A172 (cell line): ENCODE data around the gene PLEKHM2. TPM values are rescaled to one million over a fixed set of nuclear protein-coding genes. Genes with fewer than 3 reads are reported as not detected.

Source experiments
- DNase-seq: peaks from one replicate; pipeline ENCODE4 v3.0.0-alpha.2; 2015; ENCODE audit warnings: low spot score
- total RNA-seq: library from RNA; depleted of rRNA; stranded (reverse); fragments of >200 nt; shearing (Covaris generic); gene quantifications from 2 replicates; pipeline ENCODE4 v1.2.3, GENCODE V29; 2014

The PLEKHM2 gene
- total RNA-seq, 1 experiment from 2014 or later: 22.2 TPM

- no peak for DNase-seq
These were observed 17.7 kb downstream of the PLEKHM2 start for GRCh38 chr1:15701784-15702183.

GRCh38 chr1:15702722-15703550 is 18.8 kb downstream of the PLEKHM2 start:
- DNase-seq: no peak

- peak; percentile 75 for DNase-seq
These were observed 19.4 kb downstream of the PLEKHM2 start for GRCh38 chr1:15703562-15703961.

GRCh38 chr1:15704526-15705183 is 20.5 kb downstream of the PLEKHM2 start:
- no peak for DNase-seq

- DNase-seq: no peak
These were observed 21.1 kb downstream of the PLEKHM2 start for GRCh38 chr1:15705184-15705566.

GRCh38 chr1:15706751-15707150 is 22.6 kb downstream of the PLEKHM2 start:
- DNase-seq: no peak

GRCh38 chr1:15707239-15707925 is 23.3 kb downstream of the PLEKHM2 start:
- no peak for DNase-seq

- DNase-seq: no peak
These were observed 24.5 kb downstream of the PLEKHM2 start for GRCh38 chr1:15708486-15709137.

GRCh38 chr1:15709226-15709625 is 25.1 kb downstream of the PLEKHM2 start:
- no peak for DNase-seq

- DNase-seq: no peak
These were observed 28.0 kb downstream of the PLEKHM2 start for GRCh38 chr1:15712168-15712567.

GRCh38 chr1:15714406-15715136 is 30.5 kb downstream of the PLEKHM2 start:
- DNase-seq: no peak

- no peak for DNase-seq
These were observed 33.5 kb downstream of the PLEKHM2 start for GRCh38 chr1:15717418-15718125.

- DNase-seq: no peak
These were observed 34.1 kb downstream of the PLEKHM2 start for GRCh38 chr1:15718199-15718601.

- no peak for DNase-seq
These were observed 35.4 kb downstream of the PLEKHM2 start for GRCh38 chr1:15719381-15720120.

- DNase-seq: no peak
These were observed 36.7 kb downstream of the PLEKHM2 start for GRCh38 chr1:15720861-15721260.

GRCh38 chr1:15722411-15722810 is 38.3 kb downstream of the PLEKHM2 start:
- DNase-seq: no peak

- DNase-seq: no peak
These were observed 38.9 kb downstream of the PLEKHM2 start for GRCh38 chr1:15722836-15723532.

GRCh38 chr1:15723631-15724246 is 39.6 kb downstream of the PLEKHM2 start:
- DNase-seq: no peak
